GM12878 (cell line): ENCODE results near the gene NAPEPLD. TPM values are rescaled to one million over a fixed set of nuclear protein-coding genes. Genes with fewer than 3 reads are reported as not detected.

Experiments used
- ATAC-seq: fragments of 200-7000 bp; cut with Tn5 transposase; 3 replicates; pipeline ENCODE4 v1.9.1; 2020; ENCODE audit warnings: mild to moderate bottlenecking, moderate library complexity
- BruUV-seq: library from RNA; stranded (reverse); fragments of 400-500 nt; replicated peaks from 2 replicates; lab custom pipeline; 2021; lab: Mats Ljungman, UMichigan
- CTCF ChIA-PET: fragments of 300-600 bp; sonication (Branson Sonifier 250); formaldehyde crosslinking; extraction: SDS; loops from one replicate; lab custom pipeline; 2021; ENCODE audit warnings: inconsistent platforms; lab: Yijun Ruan, JAX
- POLR2A ChIA-PET: fragments of 350-600 bp; formaldehyde crosslinking; extraction: SDS; loops from one replicate; lab custom pipeline; 2021; ENCODE audit warnings: inconsistent platforms; lab: Charles Lee
- RAD21 ChIA-PET: fragments of 300-600 bp; sonication (Branson Sonifier 250); formaldehyde crosslinking; loops from one replicate; lab custom pipeline; 2023; ENCODE audit warnings: antibody characterized with exemption; ENCODE audit not compliant: unreplicated experiment; lab: Charles Lee
- SMC1A ChIA-PET: fragments of 300-600 bp; sonication (Branson Sonifier 250); formaldehyde crosslinking; loops from one replicate; lab custom pipeline; 2023; ENCODE audit not compliant: unreplicated experiment, uncharacterized antibody; lab: Charles Lee
- DNase-seq: peaks from one replicate; pipeline ENCODE4 v3.0.0-alpha.2; 2011; ENCODE audit warnings: low read depth, low spot score
- FAIRE-seq: peaks from 3 replicates; lab custom pipeline; 2011; peaks lifted over from hg19 to GRCh38; lab: Jason Lieb, UNC
- H2AFZ ChIP-seq: 2 replicates; pipeline ENCODE4 v1.6.0; 2011; ENCODE audit warnings: low read depth, low read length, control low read depth; ENCODE audit not compliant: control insufficient read depth
- H3K27ac ChIP-seq: 2 replicates; pipeline ENCODE4 v1.5.1; 2011; ENCODE audit warnings: control low read depth; ENCODE audit not compliant: control insufficient read depth, insufficient read depth
- H3K27me3 ChIP-seq, 2 experiments: replicated peaks in 1 of 2; 2 replicates each; pipeline versions ENCODE4 v1.6.0 to v1.6.1; 2011; ENCODE audit warnings: low read length in 1 of 2; ENCODE audit not compliant: control insufficient read depth in 2 of 2, insufficient read depth in 2 of 2
- H3K36me3 ChIP-seq, 2 experiments: 2 replicates each; pipeline ENCODE4 v1.5.1; 2011; ENCODE audit warnings: low read length in 1 of 2; ENCODE audit not compliant: control insufficient read depth in 2 of 2, insufficient read depth in 2 of 2
- H3K4me1 ChIP-seq: 2 replicates; pipeline ENCODE4 v1.6.1; 2011; ENCODE audit warnings: mild to moderate bottlenecking, low read length, moderate library complexity, mixed read lengths; ENCODE audit not compliant: control insufficient read depth, insufficient read depth
- H3K4me2 ChIP-seq: 2 replicates; pipeline ENCODE4 v1.6.0; 2011; ENCODE audit warnings: control low read depth; ENCODE audit not compliant: control insufficient read depth, insufficient read depth
- H3K4me3 ChIP-seq: fragments of 200-600 bp; sonication (generic); 2 replicates; pipeline ENCODE4 v1.5.1; 2016
- H3K79me2 ChIP-seq: 2 replicates; pipeline ENCODE4 v1.6.0; 2011; ENCODE audit warnings: low read length; ENCODE audit not compliant: control insufficient read depth, insufficient read depth
- H3K9ac ChIP-seq: 2 replicates; pipeline ENCODE4 v1.8.0; 2011; ENCODE audit warnings: low read length, control low read depth, mixed read lengths; ENCODE audit not compliant: control insufficient read depth, insufficient read depth
- H3K9me3 ChIP-seq: replicated peaks from 3 replicates; pipeline ENCODE4 v1.5.1; 2011; ENCODE audit warnings: mild to moderate bottlenecking, low read length; ENCODE audit not compliant: control insufficient read depth, insufficient read depth
- H4K20me1 ChIP-seq: 2 replicates; pipeline ENCODE4 v1.6.0; 2011; ENCODE audit not compliant: control insufficient read depth, insufficient read depth
- NKRF ChIP-seq: fragments of 450-650 bp; conservative IDR thresholded peaks from 2 replicates; pipeline ENCODE4 v1.6.1; 2017; ENCODE audit warnings: mild to moderate bottlenecking, moderate library complexity
- POLR2AphosphoS2 ChIP-seq: IDR thresholded peaks from 2 replicates; pipeline ENCODE4 v1.6.1; 2011; ENCODE audit warnings: low read depth, mild to moderate bottlenecking, low read length, improper control_type of control experiment, moderate library complexity
- RBBP5 ChIP-seq: fragments of 200-600 bp; sonication (generic); conservative IDR thresholded peaks from 2 replicates; pipeline ENCODE4 v1.6.1; 2016
- SUPT20H ChIP-seq: IDR thresholded peaks from 2 replicates; pipeline ENCODE4 v1.6.1; 2011; ENCODE audit warnings: low read depth, mild to moderate bottlenecking, low read length, moderate library complexity, borderline replicate concordance; ENCODE audit not compliant: control insufficient read depth
- WGBS: methylation state at CpG from one replicate; pipeline ENCODE4 v1.1.6; 2016; ENCODE audit warnings: low lambda C conversion rate; ENCODE audit not compliant: insufficient replicate concordance, insufficient coverage; ENCODE audit errors: missing lambda C conversion rate; 5-methylcytosine and 5-hydroxymethylcytosine counted together
- in situ Hi-C: fragments of 300-500 bp; cut with MboI; formaldehyde crosslinking; loops from 9 replicates; pipeline ENCODE4 v1.14.3; 2018; ENCODE audit warnings: mixed read lengths
- intact Hi-C: fragments of 100-400 bp; cut with micrococcal nuclease; formaldehyde crosslinking; loops from one replicate; pipeline ENCODE4 v1.14.2; 2022; ENCODE audit not compliant: unreplicated experiment
- polyA plus RNA-seq, 11 experiments: library from polyadenylated mRNA; depleted of rRNA in 4 of 11; unstranded in 6 of 11; stranded (reverse) in 5 of 11; fragments of >200 nt; fragmentation: Nextera tagmentation in 4 of 11; fragmentation: Illumina TruSeq in 1 of 11; extraction: Ambion mirVana in 4 of 11; extraction: Trizol in 1 of 11; gene quantifications; 1 replicate in 1 of 11; 2 replicates in 10 of 11; pipeline versions ENCODE4 v1.2.1 to v1.2.3, GENCODE V29; 2011 to 2016; ENCODE audit warnings: inconsistent platforms in 2 of 11, missing spikeins in 2 of 11, low read depth in 1 of 11
- total RNA-seq, 4 experiments: library from RNA; depleted of rRNA in 3 of 4; stranded (reverse); fragments of >200 nt in 3 of 4; fragmentation: Illumina TruSeq in 1 of 4; extraction: Trizol in 1 of 4; gene quantifications; 2 replicates each; pipeline versions ENCODE4 v1.2.1 to v1.2.3, GENCODE V29; 2013 to 2021
- TF ChIP-seq, protein P1 (sequence below): fragments of 450-650 bp; IDR thresholded peaks from 2 replicates; pipeline ENCODE4 v1.6.1; 2017; ENCODE audit warnings: mild to moderate bottlenecking
- TF ChIP-seq, protein P2 (sequence below), 3 experiments: IDR thresholded peaks in 2 of 3; conservative IDR thresholded peaks in 1 of 3; 2 replicates each; pipeline ENCODE4 v1.5.1; 2011; ENCODE audit warnings: low read depth in 3 of 3, low read length in 3 of 3, mild to moderate bottlenecking in 3 of 3, control low read depth in 2 of 3, moderate library complexity in 2 of 3, inconsistent platforms in 1 of 3, mixed read lengths in 1 of 3; ENCODE audit not compliant: control insufficient read depth in 2 of 3, insufficient read depth in 1 of 3; ENCODE audit errors: extremely low read depth in 1 of 3

NAPEPLD gene
- total and polyA plus RNA-seq, 10 of the 15 experiments (the other 5 are each of a cell fraction or from before 2014, with no cell fraction given) = 6.0 to 16.2 (median 8.6) TPM

DNA sequence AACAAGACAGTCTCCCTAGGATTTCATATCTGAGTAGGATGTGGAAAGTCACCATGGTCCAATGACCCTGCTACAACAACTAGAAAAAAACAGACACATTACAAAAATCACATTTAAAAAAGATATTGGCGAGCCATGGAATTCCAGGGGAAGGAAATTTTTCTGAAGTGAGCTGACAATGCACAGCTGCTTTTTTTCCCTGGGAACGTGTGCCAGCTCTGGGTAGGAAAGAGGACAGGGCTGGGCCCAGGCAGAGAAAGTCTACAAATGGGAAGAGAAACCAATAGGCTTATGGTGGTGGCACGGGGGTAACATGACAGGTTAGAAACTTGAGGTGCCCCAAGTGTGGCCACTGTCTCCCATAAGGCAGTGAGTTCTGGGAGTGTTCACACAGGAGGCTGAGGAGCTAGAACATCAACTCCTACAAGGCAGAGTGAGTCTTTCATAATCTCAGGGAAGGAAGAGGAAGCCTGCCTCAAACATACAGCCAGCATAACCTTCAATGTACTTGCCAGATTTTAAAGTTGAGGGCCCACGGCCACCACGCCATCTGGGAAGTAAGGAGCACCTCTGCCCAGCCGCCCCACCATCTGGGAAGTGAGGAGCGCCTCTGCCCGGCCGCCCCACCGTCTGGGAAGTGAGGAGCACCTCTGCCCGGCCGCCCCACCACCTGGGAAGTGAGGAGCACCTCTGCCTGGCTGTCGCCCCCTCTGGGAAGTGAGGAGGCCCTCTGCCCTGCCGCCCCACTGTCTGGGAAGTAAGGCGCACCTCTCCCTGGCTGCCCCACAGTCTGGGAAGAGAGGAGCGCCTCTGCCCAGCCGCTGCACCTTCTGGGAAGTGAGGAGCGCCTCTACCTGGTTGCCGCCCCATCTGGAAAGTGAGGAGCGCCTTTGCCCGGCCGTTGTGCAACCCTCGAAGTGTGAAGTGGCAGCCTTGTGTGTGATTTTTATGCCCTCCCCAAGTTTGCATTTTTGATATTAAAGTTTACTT, 80.2 kb downstream of the NAPEPLD start:
- Histone ChIP-seq H3K4me3 (no peak overlapping the region), H3K79me2 (no peaks in the 10 kb centered on the region), H3K27ac (no peak overlapping the region), H4K20me1 (no peaks in the 10 kb centered on the region), H3K27me3 (no peaks in the 10 kb centered on the region), H3K9me3 (no peaks in the 10 kb centered on the region), H3K4me1 (no peaks in the 10 kb centered on the region), H3K36me3 (no peaks in the 10 kb centered on the region), H3K4me2 (no peak overlapping the region), H2AFZ (no peak overlapping the region), H3K9ac (no peak overlapping the region)
- ATAC-seq (no peak), FAIRE-seq (no peak), DNase-seq (no peak)
- SMC1A ChIA-PET = interaction anchor here (1.0 kb wide), 1 partner anchor 18 kb away, joined by 5 read pairs; no protein-coding TSS in a partner anchor
- 65% methylated on average over 23 of the region's 23 CpGs for WGBS
- CTCF ChIA-PET = interaction anchor here (1.5 kb wide), 1 partner anchor 10 kb away, joined by 6 read pairs; no protein-coding TSS in a partner anchor
- RAD21 ChIA-PET = interaction anchor here (0.9 kb wide), 1 partner anchor 10 kb away, joined by 3 read pairs; no protein-coding TSS in a partner anchor
- no peak for TF ChIP-seq RBBP5
- TF ChIP-seq NKRF = no peak
- no peak for TF ChIP-seq POLR2AphosphoS2
- TF ChIP-seq, protein P1, sequence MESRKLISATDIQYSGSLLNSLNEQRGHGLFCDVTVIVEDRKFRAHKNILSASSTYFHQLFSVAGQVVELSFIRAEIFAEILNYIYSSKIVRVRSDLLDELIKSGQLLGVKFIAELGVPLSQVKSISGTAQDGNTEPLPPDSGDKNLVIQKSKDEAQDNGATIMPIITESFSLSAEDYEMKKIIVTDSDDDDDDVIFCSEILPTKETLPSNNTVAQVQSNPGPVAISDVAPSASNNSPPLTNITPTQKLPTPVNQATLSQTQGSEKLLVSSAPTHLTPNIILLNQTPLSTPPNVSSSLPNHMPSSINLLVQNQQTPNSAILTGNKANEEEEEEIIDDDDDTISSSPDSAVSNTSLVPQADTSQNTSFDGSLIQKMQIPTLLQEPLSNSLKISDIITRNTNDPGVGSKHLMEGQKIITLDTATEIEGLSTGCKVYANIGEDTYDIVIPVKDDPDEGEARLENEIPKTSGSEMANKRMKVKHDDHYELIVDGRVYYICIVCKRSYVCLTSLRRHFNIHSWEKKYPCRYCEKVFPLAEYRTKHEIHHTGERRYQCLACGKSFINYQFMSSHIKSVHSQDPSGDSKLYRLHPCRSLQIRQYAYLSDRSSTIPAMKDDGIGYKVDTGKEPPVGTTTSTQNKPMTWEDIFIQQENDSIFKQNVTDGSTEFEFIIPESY = no peak
- TF ChIP-seq SUPT20H = no peak
- TF ChIP-seq, protein P2, sequence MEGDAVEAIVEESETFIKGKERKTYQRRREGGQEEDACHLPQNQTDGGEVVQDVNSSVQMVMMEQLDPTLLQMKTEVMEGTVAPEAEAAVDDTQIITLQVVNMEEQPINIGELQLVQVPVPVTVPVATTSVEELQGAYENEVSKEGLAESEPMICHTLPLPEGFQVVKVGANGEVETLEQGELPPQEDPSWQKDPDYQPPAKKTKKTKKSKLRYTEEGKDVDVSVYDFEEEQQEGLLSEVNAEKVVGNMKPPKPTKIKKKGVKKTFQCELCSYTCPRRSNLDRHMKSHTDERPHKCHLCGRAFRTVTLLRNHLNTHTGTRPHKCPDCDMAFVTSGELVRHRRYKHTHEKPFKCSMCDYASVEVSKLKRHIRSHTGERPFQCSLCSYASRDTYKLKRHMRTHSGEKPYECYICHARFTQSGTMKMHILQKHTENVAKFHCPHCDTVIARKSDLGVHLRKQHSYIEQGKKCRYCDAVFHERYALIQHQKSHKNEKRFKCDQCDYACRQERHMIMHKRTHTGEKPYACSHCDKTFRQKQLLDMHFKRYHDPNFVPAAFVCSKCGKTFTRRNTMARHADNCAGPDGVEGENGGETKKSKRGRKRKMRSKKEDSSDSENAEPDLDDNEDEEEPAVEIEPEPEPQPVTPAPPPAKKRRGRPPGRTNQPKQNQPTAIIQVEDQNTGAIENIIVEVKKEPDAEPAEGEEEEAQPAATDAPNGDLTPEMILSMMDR (IDR thresholded peaks at IDR 0.05 in 2 of 3, conservative IDR thresholded peaks at IDR 0.05 in 1 of 3; ENCODE audit: control insufficient read depth in 2 of 3, extremely low read depth in 1 of 3, insufficient read depth in 1 of 3, low read depth in 3 of 3, low read length in 3 of 3) = no peak
- in situ Hi-C loops = no loop called here
- intact Hi-C loops = loop anchor here (5.0 kb wide), 1 partner anchor 321 kb away; the partner anchor contains the start of gene FAM185A
- no TSS peak for BruUV-seq
- POLR2A ChIA-PET = no interaction called here
